HG02571 (cell line): ENCODE data around the gene MITF.
"Not testable (repeated sequence)": the region's sequence is repeated elsewhere in the genome, so short reads cannot be mapped to it uniquely, and the experiment has no call there.

Source experiments
- ATAC-seq: cut with Tn5 transposase; IDR thresholded peaks from one replicate; pipeline ENCODE4 v1.9.1; 2021; ENCODE audit warnings: mild to moderate bottlenecking, moderate library complexity; ENCODE audit not compliant: unreplicated experiment

The MITF gene

DNA sequence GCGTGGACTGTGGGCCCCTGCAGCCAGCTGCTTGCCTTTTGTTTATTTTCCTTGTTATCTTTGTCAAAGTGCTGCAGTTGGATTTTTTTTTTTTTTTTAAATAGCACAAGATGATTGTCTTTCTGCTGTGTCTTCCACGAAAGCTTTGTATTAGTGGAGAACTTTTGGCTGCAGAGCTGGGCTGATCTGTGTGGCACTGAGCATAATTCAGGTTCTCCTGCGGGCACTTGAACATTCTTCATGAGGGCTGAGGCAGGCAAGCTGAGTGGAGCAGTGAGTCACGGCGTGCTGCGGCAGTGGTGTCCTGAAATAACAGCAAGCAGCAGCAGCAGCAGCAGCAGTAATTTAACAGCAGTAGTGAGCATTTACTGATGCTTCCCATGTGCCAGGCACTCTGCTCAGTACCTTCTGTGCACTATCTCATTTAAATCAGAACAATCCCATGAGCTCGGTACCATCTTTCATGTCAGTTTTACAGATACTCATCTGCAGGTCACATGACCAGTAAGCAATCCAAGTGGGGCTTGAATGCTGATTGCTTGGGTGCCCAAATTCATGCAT, 45.8 kb downstream of the MITF start:
- ATAC-seq: no peak

DNA sequence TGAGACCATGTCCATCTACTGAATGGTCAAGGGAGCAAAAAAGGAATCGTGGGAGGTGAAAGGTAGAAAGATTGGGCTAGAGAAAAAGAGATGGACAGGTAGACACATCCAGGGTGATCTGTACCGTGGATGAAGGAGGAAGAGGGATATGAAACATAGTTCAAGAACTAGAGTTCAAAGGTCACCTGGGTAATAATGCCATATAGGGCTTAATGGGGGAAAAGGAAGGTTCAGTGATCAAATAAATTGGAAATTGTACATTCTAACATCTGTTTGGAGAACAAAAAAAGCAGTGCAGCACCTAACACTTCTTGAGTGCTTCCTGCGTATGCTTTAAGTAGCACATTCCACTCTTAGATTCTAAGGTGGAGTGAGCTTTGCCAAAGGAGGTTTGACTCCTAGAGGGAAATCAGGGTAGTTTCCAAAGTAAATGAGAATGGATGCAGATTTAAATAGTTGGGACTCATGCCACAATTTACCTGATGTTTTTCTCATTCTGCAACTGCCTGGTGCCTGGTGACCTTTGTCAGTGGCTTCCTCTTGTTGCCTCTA, 46.6 kb downstream of the MITF start:
- ATAC-seq: no peak

DNA sequence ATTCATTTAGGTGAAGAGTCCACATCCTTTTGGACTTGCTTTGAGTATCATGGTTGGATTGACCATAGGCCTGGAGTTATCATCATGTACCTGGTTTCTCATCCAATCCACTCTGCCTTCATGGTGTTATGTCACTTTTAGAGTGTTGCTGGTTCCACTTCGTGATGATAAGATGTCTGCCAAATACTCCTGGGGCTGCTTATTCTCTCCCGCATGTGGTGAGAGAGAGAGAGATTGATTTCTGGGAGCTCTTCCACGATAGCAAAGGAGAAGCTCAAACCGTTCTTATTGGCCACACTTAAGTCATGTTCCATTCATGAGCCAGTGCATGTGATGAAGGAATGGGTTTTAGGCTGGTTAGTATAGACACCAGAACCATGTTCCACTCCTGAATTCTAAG, 47.6 kb downstream of the MITF start:
- no peak for ATAC-seq

DNA sequence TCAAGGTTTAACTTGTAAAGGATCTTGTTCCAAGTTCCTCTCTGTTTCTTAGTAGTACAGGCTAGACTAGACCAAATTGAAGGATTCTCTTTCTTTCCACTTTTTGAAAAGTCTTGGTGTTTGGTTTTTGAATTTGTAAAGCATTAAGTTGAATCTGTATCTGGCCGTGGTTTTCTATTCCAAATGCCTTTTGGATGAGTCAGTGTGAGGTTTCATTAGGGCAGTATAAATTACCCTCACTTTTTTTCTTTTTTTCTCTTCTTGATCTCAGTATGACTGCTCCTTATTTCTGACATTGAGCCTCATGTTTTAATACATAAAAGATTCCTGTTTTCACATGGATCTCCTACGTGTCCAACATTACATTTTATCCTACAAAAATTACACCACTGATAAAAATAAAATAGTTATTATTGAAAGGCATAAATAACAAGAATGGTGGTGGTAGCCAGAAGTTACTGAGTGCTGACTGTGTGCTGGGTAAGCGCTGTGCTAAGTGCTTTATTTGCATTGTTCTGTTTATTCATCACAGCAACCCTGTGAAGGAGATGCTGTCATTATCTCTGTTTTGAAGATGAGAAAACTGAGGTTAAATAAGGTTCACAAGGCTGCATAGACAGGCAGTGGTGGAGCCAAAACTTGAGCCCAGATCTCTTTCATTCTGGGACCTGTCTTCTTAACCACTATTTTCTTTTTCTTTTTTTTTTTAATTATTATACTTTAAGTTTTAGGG, 48.3 kb downstream of the MITF start:
- ATAC-seq: no peak

DNA sequence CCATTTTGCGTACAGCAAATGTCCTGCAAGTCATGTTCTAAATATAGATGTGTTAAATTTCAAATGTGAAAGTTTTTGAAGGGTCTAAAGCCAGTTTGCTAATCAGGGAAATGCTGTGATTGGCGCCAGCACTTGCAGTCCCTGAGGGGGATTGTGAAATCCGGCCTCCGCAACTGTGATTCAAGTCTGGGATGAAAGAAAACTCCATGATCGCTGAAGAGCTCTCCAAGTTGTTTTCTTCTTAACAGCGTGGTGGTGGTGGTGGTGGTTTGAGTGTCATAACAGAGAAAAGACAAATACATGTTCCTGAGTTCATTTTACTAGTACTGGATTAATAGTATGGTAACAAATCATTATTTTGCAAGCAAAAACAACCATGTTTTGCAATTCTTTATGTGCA, 51.8 kb downstream of the MITF start:
- no peak for ATAC-seq

DNA sequence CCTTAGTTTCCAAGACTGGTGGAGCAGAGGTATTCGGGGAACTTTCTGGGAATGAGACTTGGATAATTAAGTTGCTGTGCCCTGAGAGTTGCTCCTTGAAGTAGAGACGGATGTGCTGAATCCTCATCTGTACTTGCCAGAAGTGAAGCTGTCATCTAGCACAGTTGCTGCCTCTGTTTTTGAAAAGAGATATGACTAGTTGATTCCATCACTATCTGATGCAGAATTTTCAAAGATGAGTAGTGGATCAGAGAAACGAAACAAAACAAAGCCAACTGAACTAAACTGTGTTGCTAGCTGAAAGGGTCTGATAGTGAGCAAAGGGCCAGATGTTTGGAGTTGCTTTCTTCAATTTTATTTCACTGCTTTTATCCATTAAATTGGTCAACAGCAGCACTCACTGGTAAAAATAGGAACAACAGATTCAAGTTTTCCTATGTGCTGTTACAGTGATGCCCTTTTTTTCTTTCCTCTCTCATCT, 52.7 kb downstream of the MITF start:
- no peak for ATAC-seq

DNA sequence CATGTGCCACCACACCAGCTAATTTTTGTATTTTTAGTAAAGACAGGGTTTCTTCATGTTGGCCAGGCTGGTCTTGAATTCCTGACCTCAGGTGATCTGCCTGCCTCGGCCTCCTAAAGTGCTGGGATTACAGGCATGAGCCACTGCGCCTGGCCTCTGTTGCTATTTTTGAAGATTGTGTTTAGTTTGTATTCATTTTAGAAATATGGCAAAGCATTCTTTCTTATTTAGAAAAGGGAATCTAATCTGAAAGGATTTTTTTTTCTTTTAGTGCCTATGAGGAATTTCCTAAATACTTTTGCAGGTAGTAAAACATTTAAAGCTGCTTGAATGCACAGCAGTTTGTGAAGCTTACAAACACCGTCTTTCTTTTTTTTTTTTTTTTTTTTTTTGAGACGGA, 56.9 kb downstream of the MITF start:
- ATAC-seq: not testable (repeated sequence)

DNA sequence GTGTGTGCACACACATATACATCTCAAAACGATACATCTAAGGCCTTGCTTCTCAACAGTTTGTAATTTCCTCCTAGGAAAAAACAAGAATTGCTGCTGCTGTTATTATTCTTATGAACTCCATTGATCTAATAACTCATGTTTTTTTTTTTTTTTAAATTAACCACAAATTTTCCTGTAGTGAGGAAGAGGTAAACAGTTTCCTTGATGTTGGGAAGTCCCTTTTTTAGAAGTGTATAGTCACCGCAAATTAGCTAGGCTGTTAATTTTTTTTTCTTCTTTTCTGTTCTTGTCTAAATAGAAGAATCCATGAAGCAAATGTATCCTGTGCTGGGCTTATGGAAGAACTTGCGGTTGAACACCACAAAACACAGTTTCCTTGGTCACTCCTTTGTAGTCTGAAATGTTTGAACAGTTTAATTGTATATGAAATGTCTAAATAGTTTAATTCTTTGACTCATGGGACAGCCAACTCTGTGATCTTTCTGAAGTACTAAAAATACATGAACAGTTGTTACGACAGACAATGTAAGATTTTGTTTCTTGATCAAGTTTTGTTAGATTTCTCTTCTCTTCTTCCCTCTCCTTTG, 64.5 kb downstream of the MITF start:
- ATAC-seq: no peak

DNA sequence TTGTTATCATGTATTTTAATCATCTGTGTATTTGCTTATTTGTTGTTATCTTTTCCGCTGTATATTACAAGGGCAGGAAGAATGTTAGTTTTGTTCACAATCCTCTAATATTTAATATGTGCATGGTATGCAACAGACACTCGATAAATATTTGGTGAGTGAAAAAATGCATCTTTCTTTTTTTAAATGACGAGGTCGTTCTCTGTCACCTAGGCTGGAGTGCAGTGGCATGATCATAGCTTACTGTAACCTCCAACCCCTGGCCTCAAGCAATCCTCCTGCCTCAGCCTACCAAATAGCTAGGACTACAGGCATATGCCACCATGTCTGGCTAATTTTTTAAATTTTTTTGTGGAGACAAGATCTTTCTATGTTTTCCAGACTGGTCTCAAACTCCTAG, 66.2 kb downstream of the MITF start:
- no peak for ATAC-seq

DNA sequence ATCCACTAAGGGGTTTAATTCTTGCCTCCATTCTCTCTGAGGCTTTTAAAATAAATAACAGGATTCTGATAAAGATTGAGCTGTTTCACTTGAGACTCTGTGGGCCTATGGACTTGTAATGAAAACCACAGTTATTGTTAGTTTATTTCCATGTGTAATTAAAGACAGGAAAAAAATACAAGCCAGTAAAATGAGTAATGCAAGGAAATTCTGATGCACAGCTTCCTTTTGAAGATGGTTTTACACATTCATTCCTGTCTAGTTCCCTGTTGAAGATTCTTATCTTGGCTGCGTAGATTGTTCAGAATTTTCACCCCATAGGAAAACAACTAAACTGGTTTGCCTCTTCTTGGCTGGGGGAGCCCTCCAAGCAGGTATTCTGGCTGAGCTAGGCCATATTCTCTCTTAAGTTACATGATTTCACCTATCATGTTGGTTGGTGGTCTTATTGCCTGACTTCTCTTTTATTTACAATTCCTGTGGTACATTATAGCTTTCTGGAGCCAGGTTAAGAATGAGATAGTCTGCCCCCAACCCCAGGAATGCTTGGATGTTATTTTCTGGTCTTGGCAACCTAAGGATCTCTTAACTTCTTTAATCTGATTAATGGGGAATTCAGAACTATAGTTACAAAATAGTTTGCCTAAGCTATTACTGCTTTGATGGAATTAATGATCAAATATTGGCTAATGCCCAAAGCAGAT, 67.6 kb downstream of the MITF start:
- ATAC-seq: no peak

DNA sequence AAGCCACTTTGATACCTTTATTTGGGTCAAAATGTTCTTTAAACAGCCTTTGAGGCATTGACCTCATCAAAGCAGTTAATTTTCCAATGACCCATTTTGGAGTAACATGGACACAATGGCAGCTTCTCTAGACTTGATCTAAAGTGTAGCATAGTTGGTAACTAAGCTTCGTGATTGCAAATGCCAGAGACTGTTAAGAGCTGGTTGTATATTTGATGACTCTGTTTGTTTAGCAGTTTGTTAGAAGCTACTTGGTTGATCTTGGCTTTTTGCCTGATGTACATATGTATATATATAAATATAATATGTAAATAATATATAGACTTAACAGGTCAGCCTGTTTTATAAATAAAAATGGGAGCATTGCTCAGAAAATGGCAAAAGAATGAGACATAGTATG, 68.4 kb downstream of the MITF start:
- no peak for ATAC-seq

DNA sequence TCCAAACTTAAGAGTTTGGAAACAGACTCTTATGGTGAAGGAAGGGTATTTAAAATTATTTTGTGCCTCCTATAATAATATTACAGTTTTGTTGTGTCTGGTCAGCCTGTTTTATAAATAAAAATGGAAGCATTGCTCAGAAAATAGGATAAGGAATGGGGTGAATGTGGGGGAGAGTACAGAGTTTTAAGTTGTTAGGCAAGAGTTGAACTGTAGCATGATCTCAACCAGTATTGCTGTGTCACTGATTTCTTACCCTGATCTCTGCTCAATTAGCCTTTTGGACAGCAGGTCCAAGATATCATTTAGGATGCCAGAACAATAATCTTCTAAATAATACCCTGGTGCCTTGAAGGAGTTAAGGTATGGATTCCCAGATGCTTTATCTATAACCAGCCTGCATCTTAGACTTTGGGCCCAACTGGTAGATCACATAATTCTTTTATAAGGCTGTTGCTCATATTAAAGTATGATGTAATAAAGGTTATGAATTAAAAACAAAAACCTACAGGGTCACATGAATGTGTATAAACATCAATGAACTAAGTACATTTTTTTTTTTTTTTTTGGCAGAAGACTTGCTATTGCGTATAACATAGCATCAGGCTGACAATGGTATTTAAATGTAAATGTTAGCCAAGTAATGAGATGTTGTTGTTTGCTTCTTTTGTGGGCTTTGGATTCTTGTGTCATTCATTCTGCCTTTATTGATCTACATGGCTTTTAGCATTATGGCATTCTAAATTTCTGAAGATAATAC, 70.0 kb downstream of the MITF start:
- ATAC-seq: no peak

DNA sequence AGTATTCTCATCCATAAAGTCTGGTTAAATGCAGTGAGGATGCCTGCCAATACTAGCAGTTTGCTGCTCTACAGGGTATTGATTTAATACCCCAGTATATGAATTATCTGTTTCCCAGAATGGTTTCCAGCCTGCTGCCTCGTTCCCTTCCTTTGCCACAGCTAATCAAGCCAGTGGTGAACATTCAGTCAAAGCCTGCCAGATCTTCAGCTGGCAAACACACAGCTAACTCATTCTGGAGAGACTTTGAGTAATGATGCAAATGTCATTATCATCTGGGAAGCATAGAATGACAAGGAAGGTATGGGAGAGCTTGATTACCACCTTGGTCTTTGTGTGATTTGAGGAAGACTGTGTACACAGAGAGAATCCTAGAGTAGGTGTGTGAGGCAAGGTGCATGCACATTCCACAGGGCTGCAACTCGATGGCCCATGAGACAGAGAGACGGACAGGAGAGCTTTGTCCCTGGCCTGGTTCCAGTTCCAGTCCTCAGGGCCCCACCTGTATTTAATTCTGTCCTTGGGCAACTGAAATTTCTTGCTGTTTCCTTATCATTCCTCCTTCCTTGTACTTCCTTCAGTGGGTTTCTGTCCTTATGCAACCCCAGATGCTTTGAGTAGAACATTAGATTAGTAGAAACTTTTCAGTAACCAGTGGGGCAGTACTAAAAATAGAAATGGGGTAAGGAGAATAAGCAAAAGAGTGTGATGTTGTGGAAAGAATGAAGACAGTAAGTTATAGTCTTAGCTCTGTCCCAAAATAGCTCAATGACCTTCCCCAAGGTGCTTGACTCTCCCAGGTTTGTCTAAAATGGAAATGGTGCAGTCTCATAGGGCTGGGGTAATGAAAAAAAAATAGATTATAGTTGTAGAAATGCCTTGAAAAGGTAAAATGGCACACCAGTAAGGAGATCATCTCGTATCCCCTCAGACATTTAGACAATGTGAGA, 72.5 kb downstream of the MITF start:
- ATAC-seq: no peak

DNA sequence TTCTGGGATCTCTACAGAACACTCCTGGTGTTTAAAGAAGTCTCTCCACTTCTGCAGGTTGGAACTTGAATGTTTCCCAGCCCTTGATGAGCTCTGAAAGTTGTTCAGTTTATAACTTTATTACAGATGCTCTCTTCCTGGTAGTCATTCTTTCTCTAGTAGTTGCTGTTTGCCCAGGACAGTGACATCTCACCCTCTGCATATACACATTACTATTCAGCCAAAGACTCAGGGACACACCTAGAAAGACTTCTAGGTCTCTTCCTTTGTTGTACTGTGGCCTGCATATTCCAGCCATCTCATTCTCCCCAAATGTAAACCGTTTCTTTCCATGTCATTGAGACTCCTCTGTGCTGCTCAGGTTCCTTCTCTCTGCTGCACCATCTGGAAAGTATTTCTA, 76.7 kb downstream of the MITF start:
- ATAC-seq: no peak

DNA sequence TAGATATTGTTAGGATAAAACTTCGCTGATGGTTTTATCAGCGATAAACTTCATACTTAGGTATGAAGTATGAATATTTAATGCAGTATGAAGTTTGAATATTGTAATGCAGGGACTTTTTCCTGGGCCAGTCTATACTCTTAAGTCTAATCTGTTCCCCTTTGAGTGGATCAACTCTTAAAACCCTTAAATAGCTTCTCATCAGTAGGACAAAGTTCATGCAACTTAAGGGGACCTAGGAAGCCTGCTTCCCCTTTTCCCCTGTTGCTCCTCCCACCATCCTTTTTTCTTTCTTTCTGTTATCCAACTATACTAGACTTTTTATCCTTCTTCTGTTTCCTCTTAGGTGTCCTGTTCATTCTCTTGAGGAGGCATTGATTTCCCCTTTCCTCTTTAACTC, 78.7 kb downstream of the MITF start:
- no peak for ATAC-seq

DNA sequence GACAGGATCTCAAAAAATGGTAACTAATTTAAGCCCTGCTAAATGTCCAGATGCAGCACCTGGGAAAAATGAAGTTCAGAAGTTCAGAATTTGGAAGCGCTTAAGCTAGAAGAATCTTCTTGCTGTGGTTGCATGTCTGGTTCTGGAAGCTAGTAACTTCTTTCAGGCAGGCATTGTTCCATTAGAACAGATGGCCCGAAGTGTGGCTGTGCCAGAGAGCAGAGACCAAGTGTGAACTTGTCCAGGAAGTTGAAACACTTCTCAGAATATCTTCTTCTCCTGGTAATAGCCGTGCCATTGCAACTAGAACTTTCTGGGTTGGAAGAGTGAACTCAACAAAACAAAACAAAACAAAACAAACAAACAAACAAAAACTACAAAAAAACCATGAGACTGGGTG, 80.0 kb downstream of the MITF start:
- ATAC-seq: no peak

DNA sequence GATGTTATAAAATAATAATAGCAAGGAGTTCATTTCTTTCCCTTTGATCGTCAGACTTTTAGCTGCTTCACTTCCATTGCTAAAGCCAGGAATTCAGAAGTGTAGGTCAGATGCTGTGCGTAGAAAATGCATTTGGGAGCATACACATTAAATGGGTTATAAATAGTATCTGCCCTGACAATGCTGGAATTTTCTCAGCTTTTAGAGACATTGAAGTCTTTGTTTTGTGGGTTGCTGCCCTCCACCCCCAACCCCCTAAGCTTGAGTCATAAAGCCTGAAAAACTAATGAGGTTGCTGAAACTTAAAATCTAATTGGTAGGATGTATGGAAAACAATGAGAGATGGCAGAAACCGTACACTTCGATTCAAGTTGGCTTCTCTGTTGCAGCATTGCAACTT, 81.9 kb downstream of the MITF start:
- ATAC-seq: no peak

DNA sequence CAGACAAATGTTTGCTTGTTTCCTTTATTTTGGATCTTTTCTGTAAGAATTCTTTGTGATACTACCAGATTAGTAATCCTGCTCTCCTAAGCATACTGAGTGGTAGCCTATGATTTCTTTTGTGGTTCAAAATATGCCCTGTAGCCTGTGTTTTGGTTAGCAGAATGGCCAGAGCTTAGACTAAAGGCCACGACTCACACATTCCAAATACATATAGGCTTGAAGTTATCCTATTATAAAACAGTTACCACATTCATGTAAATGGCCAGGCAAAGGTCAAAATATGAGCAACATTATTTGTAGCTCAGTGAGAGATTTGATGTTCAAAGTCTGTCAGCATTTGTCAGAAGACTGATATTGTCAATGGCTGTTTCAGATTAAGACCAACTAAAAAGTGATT, 84.5 kb downstream of the MITF start:
- no peak for ATAC-seq

DNA sequence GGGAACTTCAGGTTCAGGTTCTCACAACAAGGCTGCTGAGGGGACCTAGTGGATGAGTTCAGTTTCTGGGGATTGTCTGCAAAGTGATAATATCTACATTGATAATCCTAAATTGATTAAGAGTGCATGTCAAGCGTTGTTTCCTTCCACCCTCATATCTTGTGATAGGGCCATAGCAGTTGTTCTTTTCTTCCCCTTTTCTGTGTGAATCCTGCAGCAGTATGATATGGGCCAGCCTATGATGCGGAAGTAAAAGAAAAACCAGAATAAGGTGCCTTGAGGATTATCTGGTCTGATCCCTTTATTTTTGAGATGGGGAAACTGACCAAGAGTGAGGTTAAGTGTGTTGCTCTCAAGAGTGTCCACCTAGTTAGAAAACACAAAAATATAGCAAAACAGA, 86.2 kb downstream of the MITF start:
- no peak for ATAC-seq

DNA sequence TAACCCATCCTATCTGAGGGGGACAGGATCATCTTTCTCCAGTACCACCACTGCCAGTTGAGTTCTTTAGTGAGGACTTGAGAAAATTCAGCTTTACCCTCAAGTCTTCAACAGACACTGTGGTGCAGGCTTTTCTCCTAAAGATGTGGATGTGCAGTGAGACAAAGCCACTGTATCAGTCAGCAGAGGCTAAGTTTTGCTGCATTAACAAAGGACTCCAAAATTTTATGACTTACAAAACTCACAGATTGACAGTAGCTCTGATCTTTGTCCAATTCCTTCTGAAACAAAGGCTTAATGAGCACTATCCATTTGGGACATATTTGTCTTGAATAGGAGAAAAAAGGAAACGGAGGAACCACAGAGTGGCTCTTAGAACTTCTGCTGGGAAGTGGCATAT, 87.9 kb downstream of the MITF start:
- no peak for ATAC-seq
